PC-9 (cell line): ENCODE results near the gene SORD. TPM values are rescaled to one million over a fixed set of nuclear protein-coding genes. Genes with fewer than 3 reads are reported as not detected.

Experiments used
- BruUV-seq: library from RNA; stranded (reverse); fragments of 400-500 nt; replicated peaks from 2 replicates; lab custom pipeline; 2021; lab: Mats Ljungman, UMichigan
- CTCF ChIA-PET: fragments of 300-600 bp; sonication (Branson Sonifier 250); formaldehyde crosslinking; loops from one replicate; lab custom pipeline; 2022; ENCODE audit warnings: antibody characterized with exemption; lab: Charles Lee
- POLR2A ChIA-PET: fragments of 300-600 bp; sonication (Branson Sonifier 250); formaldehyde crosslinking; loops from one replicate; lab custom pipeline; 2022; ENCODE audit warnings: antibody characterized with exemption; ENCODE audit not compliant: unreplicated experiment; lab: Charles Lee
- DNase-seq, 2 experiments: peaks; one replicate each; pipeline versions ENCODE4 v3.0.0 to v3.0.0-alpha.2; 2015 to 2022; ENCODE audit warnings: mixed read lengths in 1 of 2
- H2AFZ ChIP-seq: fragments of 200-600 bp; sonication (generic); 2 replicates; pipeline ENCODE4 v1.8.1; 2017; ENCODE audit warnings: antibody characterized with exemption
- H3F3A ChIP-seq: fragments of 200-600 bp; sonication (generic); 2 replicates; pipeline ENCODE4 v1.8.1; 2017; ENCODE audit warnings: antibody characterized with exemption, mild to moderate bottlenecking, low read depth; ENCODE audit not compliant: insufficient read depth
- H3K27ac ChIP-seq: fragments of 200-600 bp; sonication (generic); 2 replicates; pipeline ENCODE4 v1.6.1; 2016; ENCODE audit warnings: mixed run types
- H3K27me3 ChIP-seq: fragments of 200-600 bp; sonication (generic); 2 replicates; pipeline ENCODE4 v1.6.1; 2016; ENCODE audit warnings: low read depth, mixed run types; ENCODE audit not compliant: insufficient read depth
- H3K36me3 ChIP-seq: fragments of 200-600 bp; sonication (generic); 2 replicates; pipeline ENCODE4 v1.6.1; 2016; ENCODE audit warnings: low read depth, mixed run types
- H3K4me1 ChIP-seq: fragments of 200-600 bp; sonication (generic); replicated peaks from 2 replicates; pipeline ENCODE4 v1.6.1; 2016; ENCODE audit warnings: mixed run types; ENCODE audit not compliant: insufficient read depth
- H3K4me2 ChIP-seq: fragments of 200-600 bp; sonication (generic); 2 replicates; pipeline ENCODE4 v1.6.1; 2017; ENCODE audit warnings: mixed run types
- H3K4me3 ChIP-seq: fragments of 200-600 bp; sonication (generic); 2 replicates; pipeline ENCODE4 v1.6.1; 2016; ENCODE audit warnings: mixed run types
- H3K79me2 ChIP-seq: fragments of 200-600 bp; sonication (generic); 2 replicates; pipeline ENCODE4 v1.6.1; 2017; ENCODE audit warnings: low read depth, mixed run types
- H3K9me2 ChIP-seq: fragments of 200-600 bp; sonication (generic); 2 replicates; pipeline ENCODE4 v1.8.1; 2017; ENCODE audit warnings: mild to moderate bottlenecking; ENCODE audit not compliant: insufficient read depth
- H3K9me3 ChIP-seq: fragments of 200-600 bp; sonication (generic); 2 replicates; pipeline ENCODE4 v1.8.1; 2016; ENCODE audit warnings: low read depth; ENCODE audit not compliant: insufficient read depth
- H4K20me1 ChIP-seq: fragments of 200-600 bp; sonication (generic); 2 replicates; pipeline ENCODE4 v1.8.1; 2017; ENCODE audit not compliant: insufficient read depth
- CTCF ChIP-seq: fragments of 200-600 bp; sonication (generic); conservative IDR thresholded peaks from 2 replicates; pipeline ENCODE4 v1.6.1; 2017; ENCODE audit warnings: mixed run types, antibody characterized with exemption, mild to moderate bottlenecking, moderate library complexity
- EZH2 ChIP-seq: fragments of 200-600 bp; sonication (generic); IDR thresholded peaks from 2 replicates; pipeline ENCODE4 v1.8.0; 2017; ENCODE audit warnings: antibody characterized with exemption, low read depth
- intact Hi-C: fragments of 100-400 bp; cut with micrococcal nuclease; formaldehyde crosslinking; loops from one replicate; pipeline ENCODE4 v1.10.0; 2022; ENCODE audit not compliant: unreplicated experiment
- total RNA-seq: library from RNA; stranded (reverse); gene quantifications from 2 replicates; pipeline ENCODE4 v1.2.3, GENCODE V29; 2021

Gene SORD
- total RNA-seq, 1 experiment from 2014 or later = 66.4 TPM

- no TSS peak for BruUV-seq
- Histone ChIP-seq H3K4me2 (no peak overlapping the region), H3F3A (no peaks in the 10 kb centered on the region), H3K36me3 (no peaks in the 10 kb centered on the region), H3K4me3 (no peak overlapping the region), H3K27me3 (no peaks in the 10 kb centered on the region; the same call in 1 of the 2 replicates), H4K20me1 (no peaks in the 10 kb centered on the region), H3K9me3 (no peaks in the 10 kb centered on the region), H3K4me1 (no peaks in the 10 kb centered on the region), H3K79me2 (no peaks in the 10 kb centered on the region), H3K9me2 (no peaks in the 10 kb centered on the region), H3K27ac (no peak overlapping the region), H2AFZ (no peak overlapping the region)
- ChIA-PET CTCF (no interaction called here), POLR2A (interaction anchor here (0.5 to 0.7 kb wide), 2 partner anchors 154 to 364 kb away, joined by 3 to 4 read pairs; no protein-coding TSS in a partner anchor)
- no peak for DNase-seq
- intact Hi-C loops = no loop called here
- TF ChIP-seq EZH2 (no peak), CTCF (no peak)
Observed at GRCh38 chr15:45084163-45084562, 61.2 kb downstream of the SORD start.

GRCh38 chr15:45087513-45087912 lies 64.5 kb downstream of the SORD start:
- ChIA-PET CTCF (no interaction called here), POLR2A (no interaction called here)
- TF ChIP-seq CTCF (no peak), EZH2 (no peak)
- Histone ChIP-seq H2AFZ (no peak overlapping the region), H3F3A (no peaks in the 10 kb centered on the region), H3K27ac (no peak overlapping the region), H3K27me3 (peaks cover 3% of the 10 kb centered on the region; the same call in 1 of the 2 replicates), H4K20me1 (no peaks in the 10 kb centered on the region), H3K4me2 (no peak overlapping the region), H3K9me3 (no peaks in the 10 kb centered on the region), H3K9me2 (no peaks in the 10 kb centered on the region), H3K4me1 (no peaks in the 10 kb centered on the region), H3K79me2 (no peaks in the 10 kb centered on the region), H3K36me3 (no peaks in the 10 kb centered on the region), H3K4me3 (no peak overlapping the region)
- BruUV-seq = no TSS peak
- DNase-seq = no peak
- intact Hi-C loops = no loop called here

DNA sequence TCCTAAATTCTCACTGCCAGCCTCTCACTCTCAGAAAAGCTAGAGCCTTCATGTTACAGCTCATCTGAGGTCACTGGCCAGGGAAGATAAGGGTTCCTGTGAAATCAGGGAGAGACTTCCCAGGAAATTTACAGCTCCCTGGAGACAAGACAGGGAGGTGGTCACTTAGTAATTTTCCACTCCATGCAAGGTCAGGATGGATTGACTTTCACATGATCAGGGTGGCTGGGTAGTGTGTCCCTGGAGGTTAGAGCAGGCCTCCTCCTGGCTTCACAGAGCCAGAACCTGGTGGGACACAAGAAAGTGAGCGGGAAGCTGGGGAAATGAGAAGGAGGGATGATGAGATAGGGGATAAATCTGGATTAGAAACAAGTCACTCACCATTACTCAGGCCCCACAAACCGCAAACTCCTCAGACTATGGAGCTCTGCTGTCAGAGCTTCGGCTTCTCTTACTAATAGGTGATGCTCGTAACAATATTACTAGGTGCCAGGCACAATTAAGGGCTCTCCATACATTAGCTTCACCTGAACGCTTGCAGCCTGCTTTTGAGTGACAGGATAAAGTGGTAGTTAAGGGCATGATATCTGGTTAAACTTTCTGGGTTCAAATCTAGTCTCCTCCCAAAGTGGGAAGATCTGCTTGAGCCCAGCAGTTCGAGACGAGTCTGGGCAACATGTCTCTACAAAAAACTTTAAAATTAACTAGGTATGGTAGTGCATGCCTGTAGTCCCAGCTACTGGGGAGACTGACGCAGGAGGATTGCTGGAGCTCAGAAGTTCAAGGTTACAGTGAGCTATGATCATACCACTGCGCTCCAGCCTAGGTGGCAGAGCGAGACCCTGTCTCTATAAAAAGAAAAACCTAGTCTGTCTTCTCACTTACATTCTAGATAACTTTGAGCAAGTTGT lies 66.1 kb downstream of the SORD start:
- Histone ChIP-seq H3K27me3 (peaks cover 3% of the 10 kb centered on the region; the same call in 1 of the 2 replicates), H3K36me3 (no peaks in the 10 kb centered on the region), H3K27ac (no peak overlapping the region), H2AFZ (no peak overlapping the region), H3K9me2 (no peaks in the 10 kb centered on the region), H3K4me2 (no peak overlapping the region), H3K9me3 (no peaks in the 10 kb centered on the region), H3K79me2 (no peaks in the 10 kb centered on the region), H3K4me3 (no peak overlapping the region), H3K4me1 (no peaks in the 10 kb centered on the region), H4K20me1 (no peaks in the 10 kb centered on the region), H3F3A (no peaks in the 10 kb centered on the region)
- intact Hi-C loops = no loop called here
- BruUV-seq = no TSS peak
- TF ChIP-seq CTCF = no peak
- no peak for TF ChIP-seq EZH2
- ChIA-PET CTCF (interaction anchor here (0.6 kb wide), 1 partner anchor 32 kb away, joined by 4 read pairs; no protein-coding TSS in a partner anchor), POLR2A (no interaction called here)
- no peak for DNase-seq
